ENCODE data around the gene L3MBTL1.

The L3MBTL1 gene

GRCh38 chr20:43590036-43590391 lies 82.5 kb downstream of the L3MBTL1 start:
- DNase-seq: no peak
- TF ChIP-seq GATA1 (IDR thresholded peaks at IDR 0.05; ENCODE audit: low read depth, low read length) (no peak), POLR2A (IDR thresholded peaks at IDR 0.05; ENCODE audit: low read length) (no peak)

- peak; percentile 94 to 97 for DNase-seq
- TF ChIP-seq POLR2A (IDR thresholded peaks at IDR 0.05; ENCODE audit: low read length): peak; percentile 53
- TF ChIP-seq GATA1 (IDR thresholded peaks at IDR 0.05; ENCODE audit: low read depth, low read length): no peak
These were observed 83.2 kb downstream of the L3MBTL1 start, which contains the start of gene IFT52 for GRCh38 chr20:43590392-43591303. IFT52 (plus strand) TSS chr20:43590937; CDS start chr20:43594699, 3,762 bp downstream.

Measured in erythroblast (primary cell).